DOHH2 (cell line): Measurements from ENCODE around the gene ELK4.

ENCODE experiments used
- CTCF ChIP-seq: fragments of 200-600 bp; sonication (generic); IDR thresholded peaks from one replicate; pipeline ENCODE4 v1.5.1; 2014; ENCODE audit warnings: antibody characterized with exemption, mild to moderate bottlenecking, low read depth, low read length; ENCODE audit not compliant: poor library complexity, severe bottlenecking
- EZH2phosphoT487 ChIP-seq: fragments of 200-600 bp; sonication (generic); IDR thresholded peaks from 2 replicates; pipeline ENCODE4 v1.6.1; 2017; ENCODE audit warnings: borderline replicate concordance, mild to moderate bottlenecking, antibody characterized with exemption, low read length, moderate library complexity, mixed read lengths

DNA sequence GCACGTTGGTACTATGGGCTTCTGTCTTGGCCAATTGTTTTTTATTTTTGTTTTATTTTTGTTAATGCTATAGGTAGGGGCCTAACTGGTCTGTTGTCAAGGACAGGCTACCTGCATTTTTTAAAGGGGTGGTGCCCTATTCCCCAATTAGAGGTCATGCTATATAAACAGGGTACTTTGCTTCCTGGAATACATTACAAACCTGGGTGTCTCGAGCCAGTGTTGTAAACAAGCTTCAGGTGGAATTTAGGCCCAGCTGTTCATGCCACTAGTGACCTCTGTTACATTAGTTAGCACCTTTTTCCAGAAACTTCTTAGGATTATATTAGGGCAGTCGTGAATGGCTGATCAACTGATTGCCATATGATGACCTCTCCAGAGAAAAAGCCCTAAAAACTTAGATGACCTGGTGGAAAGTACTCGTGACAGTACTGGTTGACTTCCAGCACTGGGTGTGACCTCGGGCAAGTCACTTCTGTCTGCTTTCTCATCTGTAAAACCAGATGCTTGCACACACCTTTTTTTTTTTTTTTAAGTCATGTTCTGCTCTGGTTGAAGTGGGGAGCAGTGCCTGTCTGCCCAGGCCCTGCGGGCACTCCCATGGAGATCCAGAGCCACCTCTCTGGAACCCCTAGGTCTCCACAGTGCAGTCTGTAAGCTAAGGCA, 46.5 kb downstream of the ELK4 start:
- TF ChIP-seq CTCF (no peak), EZH2phosphoT487 (no peak)
